Smooth muscle cell (in vitro differentiated cells): Measurements from ENCODE around the gene CNTN5. TPM values are rescaled to one million over a fixed set of nuclear protein-coding genes. Genes with fewer than 3 reads are reported as not detected.
A peak's percentile ranks its signal among the peaks of the same experiment; 100 is the strongest.

Experiments
- DNase-seq: peaks from one replicate; lab custom pipeline; 2025; ENCODE audit not compliant: unreplicated experiment; lab: John Stamatoyannopoulos, UW
- H2AFZ ChIP-seq: fragments of 200-600 bp; sonication (generic); 2 replicates; pipeline ENCODE4 v1.6.0; 2016; ENCODE audit warnings: antibody characterized with exemption, low read depth, mild to moderate bottlenecking
- H3F3A ChIP-seq: fragments of 200-600 bp; sonication (generic); 2 replicates; pipeline ENCODE4 v1.6.0; 2017; ENCODE audit warnings: antibody characterized with exemption, low read depth
- H3K27ac ChIP-seq: fragments of 200-600 bp; sonication (generic); 2 replicates; pipeline ENCODE4 v1.5.1; 2016; ENCODE audit warnings: low read depth, mild to moderate bottlenecking
- H3K27me3 ChIP-seq: fragments of 200-600 bp; sonication (generic); 2 replicates; pipeline ENCODE4 v1.6.1; 2016; ENCODE audit warnings: low read depth, mild to moderate bottlenecking
- H3K36me3 ChIP-seq: fragments of 200-600 bp; sonication (generic); 2 replicates; pipeline ENCODE4 v1.5.1; 2016; ENCODE audit warnings: low read depth
- H3K4me1 ChIP-seq: fragments of 200-600 bp; sonication (generic); 2 replicates; pipeline ENCODE4 v1.5.1; 2016; ENCODE audit warnings: low read depth
- H3K4me2 ChIP-seq: fragments of 200-600 bp; sonication (generic); 2 replicates; pipeline ENCODE4 v1.6.0; 2016; ENCODE audit warnings: mild to moderate bottlenecking
- H3K4me3 ChIP-seq: fragments of 200-600 bp; sonication (generic); 2 replicates; pipeline ENCODE4 v1.5.1; 2016; ENCODE audit warnings: mild to moderate bottlenecking
- H3K79me2 ChIP-seq: fragments of 200-600 bp; sonication (generic); 2 replicates; pipeline ENCODE4 v1.6.0; 2016; ENCODE audit warnings: low read depth, mild to moderate bottlenecking
- H3K9ac ChIP-seq: fragments of 200-600 bp; sonication (generic); 2 replicates; pipeline ENCODE4 v1.6.0; 2016; ENCODE audit warnings: low read depth
- H3K9me3 ChIP-seq: fragments of 200-600 bp; sonication (generic); replicated peaks from 2 replicates; pipeline ENCODE4 v1.5.1; 2016; ENCODE audit warnings: low read depth
- H4K20me1 ChIP-seq: fragments of 200-600 bp; sonication (generic); 2 replicates; pipeline ENCODE4 v1.6.0; 2016; ENCODE audit warnings: low read depth
- CTCF ChIP-seq: fragments of 200-600 bp; sonication (generic); IDR thresholded peaks from 2 replicates; pipeline ENCODE4 v1.5.1; 2017; ENCODE audit warnings: borderline replicate concordance, mild to moderate bottlenecking, antibody characterized with exemption; ENCODE audit not compliant: insufficient read depth, poor library complexity, severe bottlenecking
- WGBS: methylation state at CpG from one replicate; pipeline ENCODE4 v1.1.7; 2016; ENCODE audit warnings: low lambda C conversion rate; 5-methylcytosine and 5-hydroxymethylcytosine counted together
- polyA plus RNA-seq: library from polyadenylated mRNA; unstranded; fragments of >200 nt; fragmentation: Nextera tagmentation; extraction: Ambion mirVana; gene quantifications from 2 replicates; pipeline ENCODE4 v1.2.1, GENCODE V29; 2016
- total RNA-seq: library from RNA; depleted of rRNA; stranded (reverse); fragments of >200 nt; gene quantifications from 2 replicates; pipeline ENCODE4 v1.2.3, GENCODE V29; 2014

The CNTN5 gene
- total and polyA plus RNA-seq, 2 experiments from 2014 or later, result 0.97 to 3.1 TPM

GRCh38 chr11:100214791-100215190, 1194.0 kb downstream of the CNTN5 start:
- no peak for DNase-seq
- no peaks in the 10 kb centered on the region for H3K79me2 ChIP-seq

GRCh38 chr11:100220801-100221200, 1200.1 kb downstream of the CNTN5 start:
- no peak overlapping the region for H3K27ac ChIP-seq
- WGBS, result 92% methylated on average over 3 of the region's 3 CpGs
- H3K4me3 ChIP-seq, result no peak overlapping the region
- H3K4me1 ChIP-seq, result peaks cover 14% of the 10 kb centered on the region
- no peaks in the 10 kb centered on the region for H3F3A ChIP-seq
- H2AFZ ChIP-seq, result no peak overlapping the region
- no peak for TF ChIP-seq CTCF
- no peaks in the 10 kb centered on the region for H4K20me1 ChIP-seq
- H3K27me3 ChIP-seq, result no peaks in the 10 kb centered on the region
- no peaks in the 10 kb centered on the region for H3K9me3 ChIP-seq
- no peak overlapping the region for H3K4me2 ChIP-seq
- H3K9ac ChIP-seq, result no peak overlapping the region
- DNase-seq, result no peak
- H3K79me2 ChIP-seq, result no peaks in the 10 kb centered on the region
- no peaks in the 10 kb centered on the region for H3K36me3 ChIP-seq

More at GRCh38 chr11:100214791-100215190, 1194.0 kb downstream of the CNTN5 start:
- H3K4me2 ChIP-seq, result no peak overlapping the region
- no peaks in the 10 kb centered on the region for H3K27me3 ChIP-seq
- H3K9ac ChIP-seq, result no peak overlapping the region
- H3K4me1 ChIP-seq, result no peaks in the 10 kb centered on the region
- no peaks in the 10 kb centered on the region for H4K20me1 ChIP-seq
- H3K9me3 ChIP-seq, result no peaks in the 10 kb centered on the region
- H3K36me3 ChIP-seq, result no peaks in the 10 kb centered on the region
- H3K27ac ChIP-seq, result no peak overlapping the region
- no peak overlapping the region for H3K4me3 ChIP-seq
- H3F3A ChIP-seq, result no peaks in the 10 kb centered on the region
- 94% methylated on average over 1 of the region's 1 CpG for WGBS
- TF ChIP-seq CTCF, result no peak
- H2AFZ ChIP-seq, result no peak overlapping the region

DNA sequence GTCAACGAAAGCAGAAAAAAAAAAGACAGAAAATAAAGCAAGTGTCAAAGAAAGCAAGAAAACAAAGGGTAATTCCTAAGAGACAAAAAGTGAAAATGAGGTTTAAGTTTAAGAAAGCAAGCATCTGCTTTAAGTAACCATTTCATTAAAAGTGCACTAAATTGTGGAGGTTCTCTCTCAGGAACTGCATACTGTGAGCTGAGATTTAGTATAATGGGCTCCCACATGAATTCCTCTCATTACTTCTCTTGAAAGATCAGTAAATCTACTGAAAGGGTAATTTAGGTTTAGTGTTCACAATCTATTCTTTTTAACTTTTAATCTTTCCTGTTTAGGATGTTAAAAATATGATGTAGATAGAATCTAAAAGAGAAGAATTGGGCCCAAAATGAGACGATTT, 1201.0 kb downstream of the CNTN5 start:
- WGBS, result 81% methylated on average over 2 of the region's 2 CpGs
- DNase-seq, result no peak

More for the DNA sequence above, 1201.0 kb downstream of the CNTN5 start:
- H3K27me3 ChIP-seq, result no peaks in the 10 kb centered on the region
- H4K20me1 ChIP-seq, result no peaks in the 10 kb centered on the region
- no peaks in the 10 kb centered on the region for H3K79me2 ChIP-seq
- no peaks in the 10 kb centered on the region for H3K36me3 ChIP-seq
- peaks cover 14% of the 10 kb centered on the region for H3K4me1 ChIP-seq
- no peaks in the 10 kb centered on the region for H3F3A ChIP-seq
- no peaks in the 10 kb centered on the region for H3K9me3 ChIP-seq
- H3K4me3 ChIP-seq, result no peak overlapping the region
- peak overlapping the region; percentile 21 for H2AFZ ChIP-seq
- no peak overlapping the region for H3K27ac ChIP-seq
- no peak for TF ChIP-seq CTCF
- no peak overlapping the region for H3K4me2 ChIP-seq
- H3K9ac ChIP-seq, result no peak overlapping the region
